Uterus (tissue), 4 donors: ENCODE results near the gene ZNF335. TPM values are rescaled to one million over a fixed set of nuclear protein-coding genes. Genes with fewer than 3 reads are reported as not detected.

Source experiments
- DNase-seq, 2 donors: peaks; one replicate each; pipeline ENCODE4 v3.0.0-alpha.2; 2019 to 2020
- H3K27ac ChIP-seq, 2 donors: fragments of 200-600 bp; sonication (generic); 1 replicate in 1 of 2; 2 replicates in 1 of 2; pipeline ENCODE4 v1.5.1; 2016 to 2018
- H3K27me3 ChIP-seq, 2 donors: fragments of 200-600 bp; sonication (generic); one replicate each; pipeline ENCODE4 v1.5.1; 2018 to 2019; ENCODE audit warnings: control low read depth in 1 of 2
- H3K36me3 ChIP-seq, 2 donors: fragments of 200-600 bp; sonication (generic); one replicate each; pipeline ENCODE4 v1.5.1; 2019; ENCODE audit warnings: control low read depth in 1 of 2
- H3K4me1 ChIP-seq, 2 donors: fragments of 200-600 bp; sonication (generic); one replicate each; pipeline ENCODE4 v1.5.1; 2018 to 2019; ENCODE audit warnings: control low read depth in 1 of 2
- H3K4me3 ChIP-seq, 2 donors: fragments of 200-600 bp; sonication (generic); 1 replicate in 1 of 2; 2 replicates in 1 of 2; pipeline ENCODE4 v1.5.1; 2018 to 2019; ENCODE audit warnings: mild to moderate bottlenecking in 1 of 2
- H3K9me3 ChIP-seq, 2 donors: fragments of 200-600 bp; sonication (generic); one replicate each; pipeline ENCODE4 v1.5.1; 2019; ENCODE audit warnings: control low read depth in 1 of 2
- POLR2A ChIP-seq, 2 donors: fragments of 450-650 bp; IDR thresholded peaks; one replicate each; pipeline ENCODE4 v1.6.1; 2016; ENCODE audit warnings: antibody characterized with exemption in 2 of 2, mild to moderate bottlenecking in 1 of 2, moderate library complexity in 1 of 2
- intact Hi-C: fragments of 100-400 bp; cut with DNase I; formaldehyde crosslinking; loops from one replicate; pipeline ENCODE4 v1.15.1; 2023; ENCODE audit warnings: low total_unique reads
- total RNA-seq, 4 donors: library from RNA; depleted of rRNA in 3 of 4; stranded (reverse); fragments of >200 nt in 3 of 4; gene quantifications; one replicate each; pipeline versions ENCODE4 v1.1.0 to v1.2.4, GENCODE V29; 2014 to 2023
- TF ChIP-seq, protein P1 (sequence below), 4 experiments: fragments of 200-600 bp in 2 of 4; fragments of 450-650 bp in 2 of 4; sonication (generic) in 2 of 4; IDR thresholded peaks; one replicate each; pipeline ENCODE4 v1.5.1; 2016 to 2019; ENCODE audit warnings: antibody characterized with exemption in 4 of 4, mild to moderate bottlenecking in 2 of 4, moderate library complexity in 1 of 4
- donor health status: DM: yes; HTN: yes; CAD: no.

ZNF335 gene
- total RNA-seq, 4 donors from 2014 or later = 14.9 to 40.0 (median 29.0) TPM

DNA sequence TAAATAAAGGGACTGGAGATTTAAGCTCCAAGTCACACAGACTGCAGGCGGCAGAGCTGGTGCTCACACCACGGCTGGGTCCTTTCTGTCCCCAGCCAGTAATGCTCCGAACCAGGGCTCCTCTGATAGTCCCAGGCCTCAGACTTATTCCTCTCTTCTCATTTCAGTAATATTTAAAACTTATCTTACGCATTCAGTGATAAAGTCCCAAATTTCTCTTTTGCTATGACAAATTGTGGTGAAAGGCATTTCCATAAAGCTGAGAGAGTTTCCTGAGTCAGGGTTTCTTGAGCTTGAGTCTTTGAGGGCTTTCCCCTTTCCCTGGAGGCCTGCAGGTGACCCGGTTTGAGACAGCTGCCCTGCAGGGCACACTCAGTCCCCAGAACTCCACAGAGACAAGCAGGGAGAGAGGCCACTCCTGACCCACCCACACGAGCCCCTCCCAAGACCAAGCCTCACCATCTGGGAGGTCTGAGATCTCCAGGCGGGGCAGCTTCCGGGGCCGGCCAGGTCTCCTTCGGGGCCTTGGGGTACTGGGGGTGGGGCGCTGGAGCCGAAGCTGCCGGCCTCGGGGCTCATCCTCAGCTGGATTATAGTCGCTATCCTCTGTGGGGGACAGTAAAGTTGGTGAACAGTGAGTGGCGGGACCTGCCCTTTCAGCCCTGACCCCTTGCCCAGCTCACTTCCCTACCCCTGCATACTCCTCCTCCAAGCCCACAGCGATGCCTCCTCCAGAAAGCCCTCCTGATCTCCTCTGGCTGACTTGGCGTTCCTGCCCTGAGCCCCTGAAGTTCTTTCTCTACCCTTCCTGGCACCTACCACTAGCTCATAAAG, 6.6 kb downstream of the ZNF335 start:
- H3K36me3 ChIP-seq = no peaks in the 10 kb centered on the region
- DNase-seq = no peak
- intact Hi-C loops = no loop called here

GRCh38 chr20:45964006-45964400, 8.0 kb downstream of the ZNF335 start:
- intact Hi-C loops = no loop called here
- Histone ChIP-seq H3K9me3 (no peaks in the 10 kb centered on the region), H3K27me3 (no peaks in the 10 kb centered on the region), H3K36me3 (no peaks in the 10 kb centered on the region), H3K27ac (no peak overlapping the region), H3K4me1 (no peaks in the 10 kb centered on the region), H3K4me3 (no peak overlapping the region)
- DNase-seq = no peak
- TF ChIP-seq, protein P1, sequence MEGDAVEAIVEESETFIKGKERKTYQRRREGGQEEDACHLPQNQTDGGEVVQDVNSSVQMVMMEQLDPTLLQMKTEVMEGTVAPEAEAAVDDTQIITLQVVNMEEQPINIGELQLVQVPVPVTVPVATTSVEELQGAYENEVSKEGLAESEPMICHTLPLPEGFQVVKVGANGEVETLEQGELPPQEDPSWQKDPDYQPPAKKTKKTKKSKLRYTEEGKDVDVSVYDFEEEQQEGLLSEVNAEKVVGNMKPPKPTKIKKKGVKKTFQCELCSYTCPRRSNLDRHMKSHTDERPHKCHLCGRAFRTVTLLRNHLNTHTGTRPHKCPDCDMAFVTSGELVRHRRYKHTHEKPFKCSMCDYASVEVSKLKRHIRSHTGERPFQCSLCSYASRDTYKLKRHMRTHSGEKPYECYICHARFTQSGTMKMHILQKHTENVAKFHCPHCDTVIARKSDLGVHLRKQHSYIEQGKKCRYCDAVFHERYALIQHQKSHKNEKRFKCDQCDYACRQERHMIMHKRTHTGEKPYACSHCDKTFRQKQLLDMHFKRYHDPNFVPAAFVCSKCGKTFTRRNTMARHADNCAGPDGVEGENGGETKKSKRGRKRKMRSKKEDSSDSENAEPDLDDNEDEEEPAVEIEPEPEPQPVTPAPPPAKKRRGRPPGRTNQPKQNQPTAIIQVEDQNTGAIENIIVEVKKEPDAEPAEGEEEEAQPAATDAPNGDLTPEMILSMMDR (IDR thresholded peaks at IDR 0.05) = no peak
- TF ChIP-seq POLR2A (IDR thresholded peaks at IDR 0.05) = no peak

More for the DNA sequence above, 6.6 kb downstream of the ZNF335 start:
- TF ChIP-seq, protein P1 (IDR thresholded peaks at IDR 0.05) = no peak
- TF ChIP-seq POLR2A (IDR thresholded peaks at IDR 0.05) = no peak
- H3K4me3 ChIP-seq = no peak overlapping the region
- no peaks in the 10 kb centered on the region for H3K9me3 ChIP-seq
- no peaks in the 10 kb centered on the region for H3K27me3 ChIP-seq
- peaks cover 0 to 9% of the 10 kb centered on the region in 2 donors for H3K4me1 ChIP-seq
- H3K27ac ChIP-seq = no peak overlapping the region

DNA sequence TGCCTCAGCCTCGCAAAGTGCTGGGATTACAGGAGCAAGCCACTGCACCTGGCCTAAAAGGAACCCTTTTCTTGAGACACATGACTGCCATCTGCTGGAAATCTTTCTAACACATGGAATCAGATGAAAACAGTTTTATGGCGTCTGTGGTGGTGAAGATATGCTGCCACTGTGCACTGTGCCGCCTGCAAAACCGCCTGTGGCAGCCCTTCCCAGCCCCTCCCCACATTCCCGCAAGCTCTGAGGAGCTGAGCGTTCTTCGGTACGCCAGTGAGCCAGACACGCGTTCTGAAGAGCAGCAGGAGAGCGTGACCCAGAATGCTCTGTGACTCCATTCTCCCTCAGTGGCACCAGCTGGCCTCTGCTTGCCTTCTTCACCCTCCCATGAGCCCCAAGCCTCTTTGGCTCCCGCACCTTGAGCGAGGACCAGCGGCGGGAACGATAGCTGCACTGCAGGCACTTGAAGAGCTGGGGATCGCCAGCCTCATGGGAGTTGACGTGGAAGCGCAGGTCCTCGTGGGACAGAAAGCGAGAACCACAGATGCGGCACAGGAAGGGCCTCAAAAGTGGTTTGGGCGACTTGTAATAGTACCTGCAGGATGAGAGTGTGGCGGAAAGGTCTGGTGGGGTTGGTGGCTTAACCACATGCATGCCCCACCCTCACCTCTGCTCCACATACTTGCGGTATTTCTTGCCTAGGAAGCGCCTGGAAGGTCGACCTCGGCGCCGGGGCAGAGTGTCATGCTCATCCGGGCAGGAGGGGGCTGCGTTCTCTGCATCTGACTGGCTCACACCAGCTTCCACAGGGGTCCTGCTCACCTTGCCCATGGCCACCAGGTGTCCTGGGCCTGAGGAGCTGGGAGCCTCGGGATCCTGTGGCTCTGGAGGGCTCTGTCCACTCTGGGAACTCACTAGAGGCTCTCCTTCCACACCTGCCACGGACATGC, 8.7 kb downstream of the ZNF335 start:
- intact Hi-C loops = no loop called here
- no peak overlapping the region for H3K4me3 ChIP-seq
- no peaks in the 10 kb centered on the region for H3K27me3 ChIP-seq
- H3K36me3 ChIP-seq = no peaks in the 10 kb centered on the region
- no peak overlapping the region for H3K27ac ChIP-seq
- H3K9me3 ChIP-seq = no peaks in the 10 kb centered on the region
- no peak for TF ChIP-seq POLR2A (IDR thresholded peaks at IDR 0.05)
- TF ChIP-seq, protein P1 (IDR thresholded peaks at IDR 0.05) = peak; percentile 15 to 38 (median 31)
- no peak for DNase-seq
- no peaks in the 10 kb centered on the region for H3K4me1 ChIP-seq

DNA sequence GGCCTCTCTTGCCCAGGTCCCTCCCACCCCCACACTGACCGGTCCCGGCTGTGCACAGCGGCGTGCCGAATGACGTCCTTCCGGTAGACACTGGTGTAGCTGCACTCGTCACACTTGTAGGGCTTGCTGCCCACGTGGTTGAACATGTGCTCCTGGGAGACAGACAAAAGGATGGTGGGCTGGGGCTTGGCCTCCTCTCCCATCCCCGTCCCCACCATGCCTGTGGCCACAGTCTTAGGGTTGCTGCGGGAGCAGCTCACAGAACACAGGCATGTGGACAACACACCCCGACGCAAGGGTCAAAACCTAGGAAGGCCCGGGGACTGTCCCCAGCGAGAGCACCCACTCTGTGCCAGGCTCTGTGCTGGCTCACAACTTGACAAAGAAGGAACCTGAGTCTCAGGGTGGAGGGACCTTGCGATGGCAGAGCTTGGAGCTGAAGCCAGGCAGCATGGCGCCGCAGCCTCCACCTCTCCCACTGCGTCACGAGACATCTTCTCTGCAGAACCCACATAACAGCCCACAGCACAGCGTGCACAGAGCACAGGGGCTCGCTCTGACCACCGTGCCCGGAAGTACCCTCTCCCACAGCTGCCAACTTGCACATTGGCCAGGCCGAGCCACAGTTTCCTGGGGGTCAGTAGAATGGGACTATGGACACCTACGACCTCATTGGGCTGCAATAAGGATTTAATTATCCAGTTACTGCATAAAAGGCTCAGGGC, 9.8 kb downstream of the ZNF335 start:
- H3K9me3 ChIP-seq = no peaks in the 10 kb centered on the region
- DNase-seq = no peak
- intact Hi-C loops = no loop called here
- H3K36me3 ChIP-seq = no peaks in the 10 kb centered on the region
- H3K27me3 ChIP-seq = no peaks in the 10 kb centered on the region
- no peak for TF ChIP-seq POLR2A (IDR thresholded peaks at IDR 0.05)
- TF ChIP-seq, protein P1 (IDR thresholded peaks at IDR 0.05) = no peak
- no peaks in the 10 kb centered on the region for H3K4me1 ChIP-seq
- H3K27ac ChIP-seq = no peak overlapping the region
- H3K4me3 ChIP-seq = no peak overlapping the region
